Vagina (tissue), 2 donors: ENCODE results near the gene TLE3. TPM values are rescaled to one million over a fixed set of nuclear protein-coding genes. Genes with fewer than 3 reads are reported as not detected.
A peak's percentile ranks its signal among the peaks of the same experiment; 100 is the strongest.

ENCODE experiments used
- DNase-seq, 2 donors: peaks; one replicate each; pipeline ENCODE4 v3.0.0-alpha.2; 2017; ENCODE audit errors: extremely low spot score in 2 of 2
- H3K27ac ChIP-seq: fragments of 200-600 bp; sonication (generic); one replicate; pipeline ENCODE4 v1.5.1; 2019
- H3K27me3 ChIP-seq: fragments of 200-600 bp; sonication (generic); one replicate; pipeline ENCODE4 v1.5.1; 2019
- H3K36me3 ChIP-seq, 2 donors: fragments of 200-600 bp; sonication (generic); one replicate each; pipeline ENCODE4 v1.5.1; 2017 to 2019
- H3K4me1 ChIP-seq: fragments of 200-600 bp; sonication (generic); one replicate; pipeline ENCODE4 v1.5.1; 2019
- H3K4me3 ChIP-seq, 2 donors: fragments of 200-600 bp; sonication (generic); 1 replicate in 1 of 2; 2 replicates in 1 of 2; pipeline ENCODE4 v1.5.1; 2016 to 2019
- H3K9me3 ChIP-seq: fragments of 200-600 bp; sonication (generic); one replicate; pipeline ENCODE4 v1.5.1; 2019
- POLR2A ChIP-seq, 2 donors: fragments of 450-650 bp; IDR thresholded peaks; one replicate each; pipeline ENCODE4 v1.6.1; 2017; ENCODE audit warnings: antibody characterized with exemption in 2 of 2, mild to moderate bottlenecking in 2 of 2, moderate library complexity in 2 of 2
- POLR2AphosphoS5 ChIP-seq, 2 donors: sonication (generic); formaldehyde crosslinking; IDR thresholded peaks; one replicate each; pipeline ENCODE4 v1.9.0; 2017; ENCODE audit warnings: antibody characterized with exemption in 2 of 2, mild to moderate bottlenecking in 2 of 2, low read depth in 1 of 2; ENCODE audit not compliant: insufficient read depth in 1 of 2
- intact Hi-C: fragments of 100-400 bp; cut with DNase I; formaldehyde crosslinking; loops from one replicate; pipeline ENCODE4 v1.15.1; 2023
- total RNA-seq: library from RNA; depleted of rRNA; stranded (reverse); fragments of >200 nt; gene quantifications from one replicate; pipeline ENCODE4 v1.2.3, GENCODE V29; 2016
- TF ChIP-seq, protein P1 (sequence below), 3 experiments: fragments of 450-650 bp in 2 of 3; fragments of 200-600 bp in 1 of 3; sonication (generic) in 1 of 3; IDR thresholded peaks; one replicate each; pipeline ENCODE4 v1.5.1; 2017 to 2019; ENCODE audit warnings: antibody characterized with exemption in 3 of 3, mild to moderate bottlenecking in 2 of 3, moderate library complexity in 2 of 3

Gene TLE3
- total RNA-seq, 1 donor from 2014 or later = 64.6 TPM

DNA sequence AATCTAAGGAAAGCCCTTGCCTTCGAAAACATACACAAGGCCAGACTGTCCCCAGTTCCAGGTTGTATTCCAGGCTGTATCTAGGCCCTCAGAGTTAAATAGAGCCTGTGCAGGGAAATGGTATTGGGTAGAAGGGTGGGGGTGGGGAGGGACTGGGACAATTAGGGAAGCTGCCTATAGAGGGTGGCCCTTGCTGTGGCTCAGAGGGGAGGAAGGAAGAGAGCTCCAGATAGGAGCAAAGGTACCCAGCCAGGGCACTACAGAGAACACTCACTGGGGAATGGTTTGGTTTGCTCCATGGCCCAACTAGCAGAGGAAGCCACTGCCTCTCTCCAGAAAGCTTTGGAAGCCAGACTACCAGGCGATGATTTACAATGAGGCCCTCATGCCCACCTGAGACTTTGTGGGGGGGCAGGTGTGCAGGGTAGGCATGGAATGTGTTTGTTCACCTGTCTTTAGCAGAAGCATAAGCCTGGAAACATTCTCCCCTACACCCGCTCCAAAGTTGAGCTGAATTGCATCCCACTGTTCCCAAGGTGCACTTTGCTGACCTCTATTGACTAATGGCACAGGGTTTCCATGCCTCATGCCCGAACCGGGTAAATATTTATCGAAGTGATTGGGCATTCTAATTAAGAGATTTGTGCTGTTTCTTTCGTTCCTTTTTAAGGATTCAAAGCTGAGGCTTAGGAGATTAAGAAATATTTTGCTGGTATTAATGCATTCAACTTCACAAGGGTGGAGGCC, 6.3 kb upstream of the TLE3 start:
- H3K36me3 ChIP-seq = no peaks in the 10 kb centered on the region
- intact Hi-C loops = no loop called here
- H3K4me1 ChIP-seq = peaks cover 22% of the 10 kb centered on the region
- TF ChIP-seq POLR2A (IDR thresholded peaks at IDR 0.05) = no peak
- TF ChIP-seq, protein P1, sequence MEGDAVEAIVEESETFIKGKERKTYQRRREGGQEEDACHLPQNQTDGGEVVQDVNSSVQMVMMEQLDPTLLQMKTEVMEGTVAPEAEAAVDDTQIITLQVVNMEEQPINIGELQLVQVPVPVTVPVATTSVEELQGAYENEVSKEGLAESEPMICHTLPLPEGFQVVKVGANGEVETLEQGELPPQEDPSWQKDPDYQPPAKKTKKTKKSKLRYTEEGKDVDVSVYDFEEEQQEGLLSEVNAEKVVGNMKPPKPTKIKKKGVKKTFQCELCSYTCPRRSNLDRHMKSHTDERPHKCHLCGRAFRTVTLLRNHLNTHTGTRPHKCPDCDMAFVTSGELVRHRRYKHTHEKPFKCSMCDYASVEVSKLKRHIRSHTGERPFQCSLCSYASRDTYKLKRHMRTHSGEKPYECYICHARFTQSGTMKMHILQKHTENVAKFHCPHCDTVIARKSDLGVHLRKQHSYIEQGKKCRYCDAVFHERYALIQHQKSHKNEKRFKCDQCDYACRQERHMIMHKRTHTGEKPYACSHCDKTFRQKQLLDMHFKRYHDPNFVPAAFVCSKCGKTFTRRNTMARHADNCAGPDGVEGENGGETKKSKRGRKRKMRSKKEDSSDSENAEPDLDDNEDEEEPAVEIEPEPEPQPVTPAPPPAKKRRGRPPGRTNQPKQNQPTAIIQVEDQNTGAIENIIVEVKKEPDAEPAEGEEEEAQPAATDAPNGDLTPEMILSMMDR (IDR thresholded peaks at IDR 0.05) = no peak
- no peak for TF ChIP-seq POLR2AphosphoS5 (IDR thresholded peaks at IDR 0.05; ENCODE audit: insufficient read depth in 1 of 2, low read depth in 1 of 2)
- DNase-seq = no peak
- no peaks in the 10 kb centered on the region for H3K27me3 ChIP-seq
- H3K9me3 ChIP-seq = no peaks in the 10 kb centered on the region
- H3K4me3 ChIP-seq = no peak overlapping the region
- no peak overlapping the region for H3K27ac ChIP-seq

- DNase-seq = no peak
- no peaks in the 10 kb centered on the region for H3K36me3 ChIP-seq
- TF ChIP-seq, protein P1 (IDR thresholded peaks at IDR 0.05) = no peak
- TF ChIP-seq POLR2A (IDR thresholded peaks at IDR 0.05) (no peak), POLR2AphosphoS5 (IDR thresholded peaks at IDR 0.05; ENCODE audit: insufficient read depth in 1 of 2, low read depth in 1 of 2) (no peak)
- intact Hi-C loops = no loop called here
- H3K4me3 ChIP-seq = no peak overlapping the region
- H3K4me1 ChIP-seq = peaks cover 30% of the 10 kb centered on the region
- H3K9me3 ChIP-seq = no peaks in the 10 kb centered on the region
- H3K27ac ChIP-seq = no peak overlapping the region
- H3K27me3 ChIP-seq = no peaks in the 10 kb centered on the region
Observed at GRCh38 chr15:70102827-70103226, 5.1 kb upstream of the TLE3 start.

DNA sequence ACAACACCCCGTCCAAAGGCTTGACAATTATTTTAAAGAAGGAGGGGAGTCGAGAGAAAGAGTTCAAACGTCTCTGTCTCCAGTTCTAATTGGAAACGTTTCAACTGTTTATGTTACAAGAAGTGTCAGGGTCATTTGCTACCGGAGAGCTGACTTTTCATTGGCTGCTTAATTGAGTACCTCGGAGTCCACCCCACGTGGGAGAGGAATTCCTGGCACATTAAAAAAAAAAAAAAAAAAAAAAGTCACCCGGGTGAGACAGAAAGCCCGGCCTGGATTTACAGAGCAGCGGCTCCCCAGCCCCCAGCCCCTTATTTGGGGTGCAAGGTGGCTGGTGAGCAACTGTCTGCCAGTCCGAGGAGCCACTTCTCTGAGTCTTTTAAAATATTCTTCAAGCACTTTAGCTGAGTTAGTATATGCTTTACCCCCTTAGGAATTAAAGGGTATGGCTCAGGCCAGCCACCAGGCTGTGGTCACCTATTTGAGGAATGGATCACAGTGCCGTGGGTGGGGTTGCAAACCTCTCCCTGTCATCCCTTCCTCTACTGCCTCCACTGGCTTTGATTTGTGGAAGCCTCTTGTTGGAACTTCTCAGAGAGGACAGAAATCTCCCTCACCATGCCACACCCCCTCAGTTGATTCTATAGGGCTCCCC, 3.9 kb upstream of the TLE3 start:
- Histone ChIP-seq H3K4me3 (peak overlapping the region; percentile 45 to 93), H3K36me3 (no peaks in the 10 kb centered on the region), H3K9me3 (no peaks in the 10 kb centered on the region), H3K4me1 (peaks cover 30% of the 10 kb centered on the region), H3K27ac (peak overlapping the region; percentile 97), H3K27me3 (no peaks in the 10 kb centered on the region)
- intact Hi-C loops = no loop called here
- TF ChIP-seq POLR2A (IDR thresholded peaks at IDR 0.05) (peak in 1 of 2 donors; percentile 19), POLR2AphosphoS5 (IDR thresholded peaks at IDR 0.05; ENCODE audit: insufficient read depth in 1 of 2, low read depth in 1 of 2) (peak; percentile 38 to 79)
- TF ChIP-seq, protein P1 (IDR thresholded peaks at IDR 0.05) = peak in 1 of 3 experiments; percentile 16
- DNase-seq = no peak

- peak overlapping the region; percentile 45 to 93 for H3K4me3 ChIP-seq
- peak in 1 of 2 donors; percentile 58 for TF ChIP-seq POLR2AphosphoS5 (IDR thresholded peaks at IDR 0.05; ENCODE audit: insufficient read depth in 1 of 2, low read depth in 1 of 2)
- no peak for TF ChIP-seq POLR2A (IDR thresholded peaks at IDR 0.05)
- TF ChIP-seq, protein P1 (IDR thresholded peaks at IDR 0.05) = no peak
- no peaks in the 10 kb centered on the region for H3K27me3 ChIP-seq
- intact Hi-C loops = no loop called here
- no peaks in the 10 kb centered on the region for H3K9me3 ChIP-seq
- H3K27ac ChIP-seq = peak overlapping the region; percentile 97
- H3K4me1 ChIP-seq = peaks cover 31% of the 10 kb centered on the region
- DNase-seq = no peak
- no peaks in the 10 kb centered on the region for H3K36me3 ChIP-seq
Observed at GRCh38 chr15:70100474-70101341, 3.0 kb upstream of the TLE3 start.
